OCI-LY7 (cell line): ENCODE measurements around the gene CSN1S1. TPM values are rescaled to one million over a fixed set of nuclear protein-coding genes. Genes with fewer than 3 reads are reported as not detected.

ENCODE experiments used
- BruUV-seq: library from RNA; stranded (reverse); fragments of 400-500 nt; replicated peaks from 2 replicates; lab custom pipeline; 2021; lab: Mats Ljungman, UMichigan
- CTCF ChIA-PET: fragments of 300-600 bp; sonication (Branson Sonifier 250); formaldehyde crosslinking; loops from one replicate; lab custom pipeline; 2022; ENCODE audit warnings: antibody characterized with exemption; ENCODE audit not compliant: unreplicated experiment; lab: Charles Lee
- POLR2A ChIA-PET: fragments of 300-600 bp; sonication (Branson Sonifier 250); formaldehyde crosslinking; loops from one replicate; lab custom pipeline; 2022; ENCODE audit warnings: antibody characterized with exemption; lab: Charles Lee
- DNase-seq: peaks from one replicate; pipeline ENCODE4 v3.0.0-alpha.2; 2015; ENCODE audit warnings: low spot score
- H2AFZ ChIP-seq: fragments of 200-600 bp; sonication (generic), shearing (Covaris generic); 2 replicates; pipeline ENCODE4 v1.6.1; 2014; ENCODE audit warnings: mild to moderate bottlenecking, antibody characterized with exemption, low read length, moderate library complexity
- H3K27ac ChIP-seq: fragments of 200-600 bp; sonication (generic); 2 replicates; pipeline ENCODE4 v1.5.1; 2014; ENCODE audit warnings: mixed run types, low read depth, mild to moderate bottlenecking, moderate library complexity, low read length, inconsistent platforms; ENCODE audit not compliant: poor library complexity, severe bottlenecking
- H3K36me3 ChIP-seq: fragments of 200-600 bp; sonication (generic); 2 replicates; pipeline ENCODE4 v1.6.1; 2014; ENCODE audit warnings: mild to moderate bottlenecking, antibody characterized with exemption, low read length, moderate library complexity, mixed read lengths; ENCODE audit not compliant: insufficient read depth
- H3K4me1 ChIP-seq: fragments of 200-600 bp; sonication (generic); 2 replicates; pipeline ENCODE4 v1.5.1; 2014; ENCODE audit warnings: mild to moderate bottlenecking, low read length; ENCODE audit not compliant: insufficient read depth, poor library complexity, severe bottlenecking
- H3K4me2 ChIP-seq: fragments of 200-600 bp; sonication (generic); 2 replicates; pipeline ENCODE4 v1.6.1; 2014; ENCODE audit warnings: mild to moderate bottlenecking, low read length
- H3K4me3 ChIP-seq: fragments of 200-600 bp; sonication (generic); 2 replicates; pipeline ENCODE4 v1.5.1; 2014; ENCODE audit warnings: mild to moderate bottlenecking, low read depth, low read length; ENCODE audit not compliant: poor library complexity, severe bottlenecking
- H3K79me2 ChIP-seq: fragments of 200-600 bp; sonication (generic); 2 replicates; pipeline ENCODE4 v1.6.1; 2016; ENCODE audit warnings: low read depth, mild to moderate bottlenecking, low read length, moderate library complexity, mixed read lengths; ENCODE audit not compliant: insufficient read depth
- H3K9me2 ChIP-seq: fragments of 200-600 bp; sonication (generic); 2 replicates; pipeline ENCODE4 v1.6.1; 2016; ENCODE audit warnings: mild to moderate bottlenecking, low read length, mixed read lengths; ENCODE audit not compliant: insufficient read depth
- H3K9me3 ChIP-seq: fragments of 200-600 bp; sonication (generic); 2 replicates; pipeline ENCODE4 v1.6.1; 2014; ENCODE audit warnings: mild to moderate bottlenecking, mixed run types, low read length, mixed read lengths
- H4K20me1 ChIP-seq: fragments of 200-600 bp; sonication (generic); 2 replicates; pipeline ENCODE4 v1.6.1; 2014; ENCODE audit warnings: mild to moderate bottlenecking, antibody characterized with exemption, low read length, moderate library complexity, mixed read lengths; ENCODE audit not compliant: insufficient read depth
- CTCF ChIP-seq: fragments of 200-600 bp; sonication (generic); conservative IDR thresholded peaks from 2 replicates; pipeline ENCODE4 v1.5.1; 2014; ENCODE audit warnings: mild to moderate bottlenecking, antibody characterized with exemption, low read length, moderate library complexity, mixed read lengths
- EZH2phosphoT487 ChIP-seq: fragments of 200-600 bp; sonication (generic); IDR thresholded peaks from 2 replicates; pipeline ENCODE4 v1.6.1; 2018; ENCODE audit warnings: low read depth, borderline replicate concordance, mild to moderate bottlenecking, mixed run types, antibody characterized with exemption, low read length, moderate library complexity, mixed read lengths
- intact Hi-C: fragments of 100-400 bp; cut with micrococcal nuclease; formaldehyde crosslinking; loops from one replicate; pipeline ENCODE4 v1.10.0; 2022; ENCODE audit not compliant: unreplicated experiment
- total RNA-seq, 2 experiments: library from RNA; depleted of rRNA in 1 of 2; stranded (reverse); fragments of >200 nt in 1 of 2; shearing (Covaris generic) in 1 of 2; gene quantifications; 2 replicates each; pipeline ENCODE4 v1.2.3, GENCODE V29; 2014 to 2022

The CSN1S1 gene
- total RNA-seq, 2 experiments from 2014 or later, result not detected

GRCh38 chr4:69888336-69888735 is 42.5 kb upstream of the CSN1S1 start:
- H2AFZ ChIP-seq, result no peak overlapping the region
- no TSS peak for BruUV-seq
- H4K20me1 ChIP-seq, result no peaks in the 10 kb centered on the region
- H3K4me1 ChIP-seq, result no peaks in the 10 kb centered on the region
- no peaks in the 10 kb centered on the region for H3K9me3 ChIP-seq
- intact Hi-C loops, result no loop called here
- POLR2A ChIA-PET, result no interaction called here
- H3K27ac ChIP-seq, result no peak overlapping the region
- no peak overlapping the region for H3K4me3 ChIP-seq
- no peaks in the 10 kb centered on the region for H3K9me2 ChIP-seq
- DNase-seq, result no peak
- no peaks in the 10 kb centered on the region for H3K79me2 ChIP-seq
- CTCF ChIA-PET, result no interaction called here
- no peak for TF ChIP-seq CTCF
- TF ChIP-seq EZH2phosphoT487, result no peak
- H3K36me3 ChIP-seq, result no peaks in the 10 kb centered on the region
- H3K4me2 ChIP-seq, result no peak overlapping the region

- Histone ChIP-seq H4K20me1 (no peaks in the 10 kb centered on the region), H3K36me3 (no peaks in the 10 kb centered on the region), H2AFZ (no peak overlapping the region), H3K9me2 (no peaks in the 10 kb centered on the region), H3K9me3 (no peaks in the 10 kb centered on the region), H3K79me2 (no peaks in the 10 kb centered on the region), H3K27ac (no peak overlapping the region), H3K4me2 (no peak overlapping the region), H3K4me1 (no peaks in the 10 kb centered on the region), H3K4me3 (no peak overlapping the region)
- no TSS peak for BruUV-seq
- ChIA-PET CTCF (no interaction called here), POLR2A (interaction anchor here (0.7 to 1.3 kb wide), 2 partner anchors 10 to 49 kb away, joined by 3 to 4 read pairs; no protein-coding TSS in a partner anchor)
- intact Hi-C loops, result no loop called here
- TF ChIP-seq CTCF (no peak), EZH2phosphoT487 (no peak)
- DNase-seq, result no peak
Measured at GRCh38 chr4:69894186-69894585, 36.7 kb upstream of the CSN1S1 start.

- Histone ChIP-seq H3K79me2 (no peaks in the 10 kb centered on the region), H3K27ac (no peak overlapping the region), H3K4me2 (no peak overlapping the region), H2AFZ (no peak overlapping the region), H3K9me2 (no peaks in the 10 kb centered on the region), H3K36me3 (no peaks in the 10 kb centered on the region), H3K4me3 (no peak overlapping the region), H3K9me3 (no peaks in the 10 kb centered on the region), H3K4me1 (no peaks in the 10 kb centered on the region), H4K20me1 (no peaks in the 10 kb centered on the region)
- DNase-seq, result no peak
- ChIA-PET CTCF (no interaction called here), POLR2A (interaction anchor here (0.7 to 1.3 kb wide), 2 partner anchors 10 to 50 kb away, joined by 3 to 4 read pairs; no protein-coding TSS in a partner anchor)
- intact Hi-C loops, result no loop called here
- no TSS peak for BruUV-seq
- no peak for TF ChIP-seq EZH2phosphoT487
- no peak for TF ChIP-seq CTCF
Measured at GRCh38 chr4:69894721-69895120, 36.1 kb upstream of the CSN1S1 start.
